ENCODE results near the gene PUSL1. TPM values are rescaled to one million over a fixed set of nuclear protein-coding genes. Genes with fewer than 3 reads are reported as not detected.

PUSL1 gene
- total and polyA plus RNA-seq, 2 of the 13 experiments (the other 11 are each of a cell fraction or from before 2014, with no cell fraction given): 8.3 to 22.2 TPM

DNA sequence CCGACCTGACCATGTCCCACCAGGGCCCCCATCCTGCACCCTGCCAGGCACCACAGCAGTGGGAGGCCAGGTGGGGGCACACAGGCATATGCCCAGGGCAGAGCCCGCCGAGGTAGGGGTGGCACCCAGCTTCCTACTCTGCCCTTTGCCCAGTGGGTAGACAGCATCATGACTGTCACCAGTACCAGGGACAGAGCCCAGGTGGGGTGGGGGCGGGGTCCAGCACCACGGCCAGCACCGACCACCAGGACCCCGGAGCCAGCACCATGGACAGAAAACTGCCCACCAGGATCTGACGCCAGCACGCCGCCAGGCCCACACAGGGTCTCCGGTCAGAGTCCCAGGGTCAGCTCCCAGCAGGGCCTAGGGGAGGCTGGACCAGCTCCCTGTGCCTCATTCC is 26.4 kb downstream of the PUSL1 start (continued):
- TF ChIP-seq STAG1 (CRISPR knock-in tag; IDR thresholded peaks at IDR 0.05) (no peak), ZNF777 (CRISPR knock-in tag; IDR thresholded peaks at IDR 0.05) (no peak), RORA (CRISPR knock-in tag; IDR thresholded peaks at IDR 0.05) (no peak), ZNF530 (CRISPR knock-in tag; IDR thresholded peaks at IDR 0.05; ENCODE audit: low read depth) (peak; percentile 88; the same call in 1 of the 2 replicates), TAF1 (CRISPR knock-in tag; IDR thresholded peaks at IDR 0.05) (0 out of 2 replicates have a peak, but pooled peaks have one; percentile 13), U2AF2 (IDR thresholded peaks at IDR 0.05; ENCODE audit: low read depth, low read length) (no peak), ONECUT2 (CRISPR knock-in tag; IDR thresholded peaks at IDR 0.05) (no peak), ZNF431 (CRISPR knock-in tag; IDR thresholded peaks at IDR 0.05; ENCODE audit: borderline replicate concordance, low read depth) (peak; percentile 69; the same call in 1 of the 2 replicates), ZNF800 (CRISPR knock-in tag; IDR thresholded peaks at IDR 0.05) (no peak), GLI4 (CRISPR knock-in tag; IDR thresholded peaks at IDR 0.05; ENCODE audit: borderline replicate concordance) (no peak), KLF13 (CRISPR knock-in tag; IDR thresholded peaks at IDR 0.05) (no peak), ZFP90 (CRISPR knock-in tag; IDR thresholded peaks at IDR 0.05; ENCODE audit: borderline replicate concordance) (peak; percentile 61; the same call in 1 of the 2 replicates), RFX3 (CRISPR knock-in tag; IDR thresholded peaks at IDR 0.05) (no peak), NR1H2 (CRISPR knock-in tag; IDR thresholded peaks at IDR 0.05; ENCODE audit: borderline replicate concordance, low read depth) (no peak)
- TF ChIP-seq, protein P1, sequence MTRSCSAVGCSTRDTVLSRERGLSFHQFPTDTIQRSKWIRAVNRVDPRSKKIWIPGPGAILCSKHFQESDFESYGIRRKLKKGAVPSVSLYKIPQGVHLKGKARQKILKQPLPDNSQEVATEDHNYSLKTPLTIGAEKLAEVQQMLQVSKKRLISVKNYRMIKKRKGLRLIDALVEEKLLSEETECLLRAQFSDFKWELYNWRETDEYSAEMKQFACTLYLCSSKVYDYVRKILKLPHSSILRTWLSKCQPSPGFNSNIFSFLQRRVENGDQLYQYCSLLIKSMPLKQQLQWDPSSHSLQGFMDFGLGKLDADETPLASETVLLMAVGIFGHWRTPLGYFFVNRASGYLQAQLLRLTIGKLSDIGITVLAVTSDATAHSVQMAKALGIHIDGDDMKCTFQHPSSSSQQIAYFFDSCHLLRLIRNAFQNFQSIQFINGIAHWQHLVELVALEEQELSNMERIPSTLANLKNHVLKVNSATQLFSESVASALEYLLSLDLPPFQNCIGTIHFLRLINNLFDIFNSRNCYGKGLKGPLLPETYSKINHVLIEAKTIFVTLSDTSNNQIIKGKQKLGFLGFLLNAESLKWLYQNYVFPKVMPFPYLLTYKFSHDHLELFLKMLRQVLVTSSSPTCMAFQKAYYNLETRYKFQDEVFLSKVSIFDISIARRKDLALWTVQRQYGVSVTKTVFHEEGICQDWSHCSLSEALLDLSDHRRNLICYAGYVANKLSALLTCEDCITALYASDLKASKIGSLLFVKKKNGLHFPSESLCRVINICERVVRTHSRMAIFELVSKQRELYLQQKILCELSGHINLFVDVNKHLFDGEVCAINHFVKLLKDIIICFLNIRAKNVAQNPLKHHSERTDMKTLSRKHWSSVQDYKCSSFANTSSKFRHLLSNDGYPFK (CRISPR knock-in tag; IDR thresholded peaks at IDR 0.05; ENCODE audit: borderline replicate concordance): peak; percentile 67; the same call in 1 of the 2 replicates
- TF ChIP-seq, protein P2, sequence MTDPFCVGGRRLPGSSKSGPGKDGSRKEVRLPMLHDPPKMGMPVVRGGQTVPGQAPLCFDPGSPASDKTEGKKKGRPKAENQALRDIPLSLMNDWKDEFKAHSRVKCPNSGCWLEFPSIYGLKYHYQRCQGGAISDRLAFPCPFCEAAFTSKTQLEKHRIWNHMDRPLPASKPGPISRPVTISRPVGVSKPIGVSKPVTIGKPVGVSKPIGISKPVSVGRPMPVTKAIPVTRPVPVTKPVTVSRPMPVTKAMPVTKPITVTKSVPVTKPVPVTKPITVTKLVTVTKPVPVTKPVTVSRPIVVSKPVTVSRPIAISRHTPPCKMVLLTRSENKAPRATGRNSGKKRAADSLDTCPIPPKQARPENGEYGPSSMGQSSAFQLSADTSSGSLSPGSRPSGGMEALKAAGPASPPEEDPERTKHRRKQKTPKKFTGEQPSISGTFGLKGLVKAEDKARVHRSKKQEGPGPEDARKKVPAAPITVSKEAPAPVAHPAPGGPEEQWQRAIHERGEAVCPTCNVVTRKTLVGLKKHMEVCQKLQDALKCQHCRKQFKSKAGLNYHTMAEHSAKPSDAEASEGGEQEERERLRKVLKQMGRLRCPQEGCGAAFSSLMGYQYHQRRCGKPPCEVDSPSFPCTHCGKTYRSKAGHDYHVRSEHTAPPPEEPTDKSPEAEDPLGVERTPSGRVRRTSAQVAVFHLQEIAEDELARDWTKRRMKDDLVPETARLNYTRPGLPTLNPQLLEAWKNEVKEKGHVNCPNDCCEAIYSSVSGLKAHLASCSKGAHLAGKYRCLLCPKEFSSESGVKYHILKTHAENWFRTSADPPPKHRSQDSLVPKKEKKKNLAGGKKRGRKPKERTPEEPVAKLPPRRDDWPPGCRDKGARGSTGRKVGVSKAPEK (CRISPR knock-in tag; IDR thresholded peaks at IDR 0.05; ENCODE audit: borderline replicate concordance): no peak
- TF ChIP-seq, protein P3, sequence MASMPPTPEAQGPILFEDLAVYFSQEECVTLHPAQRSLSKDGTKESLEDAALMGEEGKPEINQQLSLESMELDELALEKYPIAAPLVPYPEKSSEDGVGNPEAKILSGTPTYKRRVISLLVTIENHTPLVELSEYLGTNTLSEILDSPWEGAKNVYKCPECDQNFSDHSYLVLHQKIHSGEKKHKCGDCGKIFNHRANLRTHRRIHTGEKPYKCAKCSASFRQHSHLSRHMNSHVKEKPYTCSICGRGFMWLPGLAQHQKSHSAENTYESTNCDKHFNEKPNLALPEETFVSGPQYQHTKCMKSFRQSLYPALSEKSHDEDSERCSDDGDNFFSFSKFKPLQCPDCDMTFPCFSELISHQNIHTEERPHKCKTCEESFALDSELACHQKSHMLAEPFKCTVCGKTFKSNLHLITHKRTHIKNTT (CRISPR knock-in tag; IDR thresholded peaks at IDR 0.05): no peak
- TF ChIP-seq, protein P4, sequence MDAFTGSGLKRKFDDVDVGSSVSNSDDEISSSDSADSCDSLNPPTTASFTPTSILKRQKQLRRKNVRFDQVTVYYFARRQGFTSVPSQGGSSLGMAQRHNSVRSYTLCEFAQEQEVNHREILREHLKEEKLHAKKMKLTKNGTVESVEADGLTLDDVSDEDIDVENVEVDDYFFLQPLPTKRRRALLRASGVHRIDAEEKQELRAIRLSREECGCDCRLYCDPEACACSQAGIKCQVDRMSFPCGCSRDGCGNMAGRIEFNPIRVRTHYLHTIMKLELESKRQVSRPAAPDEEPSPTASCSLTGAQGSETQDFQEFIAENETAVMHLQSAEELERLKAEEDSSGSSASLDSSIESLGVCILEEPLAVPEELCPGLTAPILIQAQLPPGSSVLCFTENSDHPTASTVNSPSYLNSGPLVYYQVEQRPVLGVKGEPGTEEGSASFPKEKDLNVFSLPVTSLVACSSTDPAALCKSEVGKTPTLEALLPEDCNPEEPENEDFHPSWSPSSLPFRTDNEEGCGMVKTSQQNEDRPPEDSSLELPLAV (CRISPR knock-in tag; conservative IDR thresholded peaks at IDR 0.05; ENCODE audit: low read depth): no peak

Measured in HepG2 (cell line).